Measurements from ENCODE around the gene KRTAP10-6. TPM values are rescaled to one million over a fixed set of nuclear protein-coding genes. Genes with fewer than 3 reads are reported as not detected.
"Not testable (repeated sequence)": the region's sequence is repeated elsewhere in the genome, so short reads cannot be mapped to it uniquely, and the experiment has no call there.

The KRTAP10-6 gene
- total RNA-seq, 1 experiment from 2014 or later: not detected

DNA sequence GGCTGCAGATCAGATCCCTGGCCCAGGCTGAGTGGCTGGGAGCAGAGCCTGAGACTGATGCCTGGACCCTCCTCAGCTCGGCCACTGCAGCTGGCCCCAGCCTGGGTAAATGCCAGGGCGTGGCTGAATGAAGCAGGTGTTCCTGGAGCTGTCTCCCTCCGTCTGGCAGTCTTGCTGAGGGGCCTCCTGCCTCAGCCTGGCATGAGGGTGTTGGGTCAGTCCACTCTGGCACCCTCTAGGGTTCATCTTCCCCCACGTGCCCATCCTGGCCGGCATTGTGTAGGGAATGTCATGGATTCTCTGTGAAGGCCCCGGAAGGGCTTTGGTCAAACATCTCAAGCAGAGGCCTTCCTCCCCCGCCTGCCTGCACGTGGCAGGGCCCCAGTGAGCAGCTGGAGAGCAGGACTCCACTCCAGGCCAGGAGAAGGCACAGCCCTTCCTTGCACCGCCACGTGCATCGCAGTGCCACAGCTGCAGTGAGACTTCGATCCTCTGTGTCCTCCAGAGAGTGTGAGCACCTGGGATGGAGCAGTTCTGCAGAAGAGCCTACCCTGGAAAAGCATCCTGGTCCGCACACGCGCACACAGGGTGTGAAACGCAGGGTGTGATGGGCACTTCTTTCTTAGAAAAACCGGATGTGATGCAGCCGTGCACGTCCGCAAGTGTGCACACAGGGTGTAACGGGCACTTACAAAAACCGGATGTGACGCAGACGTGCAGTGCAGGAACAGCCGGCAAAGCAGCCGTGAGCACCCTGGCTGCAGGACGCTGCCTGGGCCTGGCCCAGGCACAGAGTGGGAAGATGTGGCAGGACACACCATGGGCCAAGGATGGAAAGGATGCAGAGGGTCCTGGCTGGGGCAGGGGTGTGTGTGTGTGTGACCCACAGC is 23.4 kb downstream of the KRTAP10-6 start:
- Histone ChIP-seq H2AFZ (ENCODE audit: low read length) (0 out of 2 replicates have a peak overlapping the region, but pooled peaks have one; percentile 20), H3K4me3 (ENCODE audit: low read length) (no peak overlapping the region), H3K27me3 (ENCODE audit: low read length) (no peaks in the 10 kb centered on the region), H3K27ac (ENCODE audit: low read length) (no peak overlapping the region), H3K9ac (ENCODE audit: low read length) (no peak overlapping the region), H4K20me1 (ENCODE audit: insufficient read depth, low read depth, low read length) (no peaks in the 10 kb centered on the region), H3K9me3 (ENCODE audit: low read length) (no peaks in the 10 kb centered on the region), H3K79me2 (ENCODE audit: low read length) (no peaks in the 10 kb centered on the region), H3K9me2 (replicated peaks; ENCODE audit: insufficient read depth, low read length) (no peaks in the 10 kb centered on the region), H3K36me3 (ENCODE audit: insufficient read depth, low read length) (no peaks in the 10 kb centered on the region), H3K4me1 (ENCODE audit: low read length) (peaks cover 11% of the 10 kb centered on the region), H3K4me2 (ENCODE audit: low read depth, low read length, poor library complexity, severe bottlenecking) (no peak overlapping the region)
- peak; percentile 48 for DNase-seq

DNA sequence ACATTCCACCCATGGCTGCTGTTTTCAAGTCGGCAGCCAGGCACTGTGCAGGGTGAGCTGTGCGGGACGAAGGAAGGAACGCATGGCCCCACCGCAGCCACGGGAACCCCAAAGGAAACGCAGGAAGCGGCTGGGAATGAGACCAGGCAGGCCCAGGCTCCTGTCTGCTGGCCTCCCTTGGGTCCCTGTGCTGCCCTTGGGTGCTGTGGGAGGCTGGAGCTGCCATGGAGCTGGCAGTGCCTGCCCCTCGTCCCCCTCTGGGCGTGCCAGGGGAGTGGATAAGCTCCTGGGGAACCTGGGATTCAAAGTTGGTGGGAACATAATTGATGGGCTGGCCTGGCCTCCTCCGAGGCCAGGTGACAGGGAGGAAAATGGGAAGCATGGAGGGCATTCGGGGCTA is 24.0 kb downstream of the KRTAP10-6 start:
- Histone ChIP-seq H3K4me2 (ENCODE audit: low read depth, low read length, poor library complexity, severe bottlenecking) (no peak overlapping the region), H3K9ac (ENCODE audit: low read length) (no peak overlapping the region), H3K9me2 (replicated peaks; ENCODE audit: insufficient read depth, low read length) (no peaks in the 10 kb centered on the region), H3K27me3 (ENCODE audit: low read length) (no peaks in the 10 kb centered on the region), H4K20me1 (ENCODE audit: insufficient read depth, low read depth, low read length) (no peaks in the 10 kb centered on the region), H3K4me1 (ENCODE audit: low read length) (peaks cover 11% of the 10 kb centered on the region), H3K79me2 (ENCODE audit: low read length) (no peaks in the 10 kb centered on the region), H3K27ac (ENCODE audit: low read length) (no peak overlapping the region), H3K9me3 (ENCODE audit: low read length) (no peaks in the 10 kb centered on the region), H3K36me3 (ENCODE audit: insufficient read depth, low read length) (no peaks in the 10 kb centered on the region), H3K4me3 (ENCODE audit: low read length) (no peak overlapping the region), H2AFZ (ENCODE audit: low read length) (no peak overlapping the region)
- no peak for DNase-seq

DNA sequence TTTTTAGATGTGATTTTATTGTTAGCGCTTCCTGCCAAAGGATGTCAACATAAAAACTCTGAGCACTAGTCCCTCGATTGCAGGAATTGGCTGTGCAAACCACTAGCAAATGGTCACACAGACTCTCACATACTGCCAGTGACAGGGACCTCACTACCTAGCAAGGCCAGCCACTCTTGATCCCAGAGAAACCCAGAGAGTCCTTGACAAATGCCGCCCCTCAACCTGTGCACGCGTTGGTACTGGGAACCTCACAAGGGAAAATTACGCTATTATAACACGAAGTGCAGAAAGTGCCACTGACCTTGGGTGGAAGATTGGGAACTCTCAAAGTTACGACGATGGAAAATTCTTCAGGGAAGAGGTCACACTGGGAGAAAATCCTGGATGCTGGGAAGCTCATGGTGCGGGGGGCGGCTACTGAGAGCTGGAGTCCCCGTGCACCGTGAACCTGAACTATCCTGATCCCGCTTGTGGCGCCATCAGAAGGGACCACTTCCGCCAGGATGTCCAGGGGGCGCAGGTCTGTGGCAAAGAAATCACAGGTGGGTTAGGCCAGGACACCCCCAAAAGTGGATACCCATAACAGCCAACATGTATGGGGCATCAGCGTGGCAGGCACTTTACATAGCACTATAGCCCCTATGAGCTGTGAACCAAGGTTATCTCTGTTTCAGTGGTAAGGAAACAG is 24.7 kb downstream of the KRTAP10-6 start:
- no peaks in the 10 kb centered on the region for H4K20me1 ChIP-seq (ENCODE audit: insufficient read depth, low read depth, low read length)
- H3K4me1 ChIP-seq (ENCODE audit: low read length): peaks cover 11% of the 10 kb centered on the region

DNA sequence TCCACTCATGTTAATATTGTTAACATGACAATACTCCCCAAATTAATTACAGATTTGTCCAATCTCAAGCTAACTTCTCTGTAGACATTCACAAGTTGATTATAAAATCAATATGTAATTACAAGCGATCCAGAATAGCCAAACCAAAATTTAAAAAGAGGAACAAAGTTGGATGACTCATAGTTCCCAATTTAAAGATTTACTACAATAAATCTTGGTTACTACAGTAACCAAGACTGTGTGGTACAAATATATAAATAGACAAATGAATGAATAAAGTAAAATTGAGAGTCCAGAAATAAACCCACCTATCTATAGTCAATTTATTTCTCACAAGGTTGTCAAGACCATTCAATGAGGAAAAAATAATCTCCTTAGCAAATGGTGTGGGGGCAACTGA is 25.9 kb downstream of the KRTAP10-6 start:
- H3K27me3 ChIP-seq (ENCODE audit: low read length): no peaks in the 10 kb centered on the region
- peak; percentile 68 for DNase-seq
- H3K4me2 ChIP-seq (ENCODE audit: low read depth, low read length, poor library complexity, severe bottlenecking): peak overlapping the region; percentile 10
- no peak overlapping the region for H3K27ac ChIP-seq (ENCODE audit: low read length)
- no peaks in the 10 kb centered on the region for H3K79me2 ChIP-seq (ENCODE audit: low read length)
- H2AFZ ChIP-seq (ENCODE audit: low read length): no peak overlapping the region
- no peaks in the 10 kb centered on the region for H3K9me3 ChIP-seq (ENCODE audit: low read length)
- no peaks in the 10 kb centered on the region for H3K9me2 ChIP-seq (replicated peaks; ENCODE audit: insufficient read depth, low read length)
- no peaks in the 10 kb centered on the region for H3K36me3 ChIP-seq (ENCODE audit: insufficient read depth, low read length)
- H3K4me1 ChIP-seq (ENCODE audit: low read length): peaks cover 11% of the 10 kb centered on the region
- H3K4me3 ChIP-seq (ENCODE audit: low read length): no peak overlapping the region
- no peak overlapping the region for H3K9ac ChIP-seq (ENCODE audit: low read length)
- H4K20me1 ChIP-seq (ENCODE audit: insufficient read depth, low read depth, low read length): no peaks in the 10 kb centered on the region

More for the DNA sequence above, 24.7 kb downstream of the KRTAP10-6 start:
- no peaks in the 10 kb centered on the region for H3K9me3 ChIP-seq (ENCODE audit: low read length)
- H3K27ac ChIP-seq (ENCODE audit: low read length): no peak overlapping the region
- no peak overlapping the region for H3K9ac ChIP-seq (ENCODE audit: low read length)
- H3K36me3 ChIP-seq (ENCODE audit: insufficient read depth, low read length): no peaks in the 10 kb centered on the region
- DNase-seq: no peak
- no peak overlapping the region for H2AFZ ChIP-seq (ENCODE audit: low read length)
- no peaks in the 10 kb centered on the region for H3K9me2 ChIP-seq (replicated peaks; ENCODE audit: insufficient read depth, low read length)
- H3K79me2 ChIP-seq (ENCODE audit: low read length): no peaks in the 10 kb centered on the region
- no peak overlapping the region for H3K4me3 ChIP-seq (ENCODE audit: low read length)
- H3K4me2 ChIP-seq (ENCODE audit: low read depth, low read length, poor library complexity, severe bottlenecking): no peak overlapping the region
- H3K27me3 ChIP-seq (ENCODE audit: low read length): no peaks in the 10 kb centered on the region

DNA sequence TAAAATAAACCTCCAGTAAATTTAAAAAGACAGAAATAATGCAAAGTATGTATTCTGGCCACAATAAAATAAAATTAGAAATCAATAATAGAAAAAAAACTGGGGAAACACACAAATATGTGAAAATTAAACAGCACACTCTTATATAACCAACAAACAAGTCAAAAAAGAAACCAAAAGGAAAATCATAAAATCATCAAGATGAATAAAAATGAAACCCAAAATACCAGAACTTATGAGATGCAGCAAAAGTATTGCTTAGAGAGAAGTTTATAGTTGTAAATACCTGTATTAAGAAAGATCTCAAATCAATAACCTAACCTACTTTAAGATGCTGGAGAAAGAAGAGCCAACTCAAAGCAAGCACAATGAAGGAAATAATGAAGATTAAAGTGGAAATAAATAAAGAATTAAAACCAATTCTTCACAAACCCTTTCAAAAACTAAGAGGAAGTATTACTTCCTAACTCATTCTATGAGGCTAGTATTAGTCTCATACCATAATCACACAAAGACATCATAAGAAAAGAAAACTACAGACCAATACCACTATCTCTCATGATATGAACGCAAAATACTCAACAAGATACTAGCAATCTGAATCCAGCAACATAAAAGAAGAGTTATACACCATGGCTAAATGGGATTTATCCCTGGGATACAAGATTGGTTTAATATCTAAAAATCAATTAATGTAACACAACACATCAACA is 27.3 kb downstream of the KRTAP10-6 start:
- H3K79me2 ChIP-seq (ENCODE audit: low read length): no peaks in the 10 kb centered on the region
- H3K4me1 ChIP-seq (ENCODE audit: low read length): peaks cover 11% of the 10 kb centered on the region
- H3K4me3 ChIP-seq (ENCODE audit: low read length): no peak overlapping the region
- H3K36me3 ChIP-seq (ENCODE audit: insufficient read depth, low read length): no peaks in the 10 kb centered on the region
- no peaks in the 10 kb centered on the region for H3K9me2 ChIP-seq (replicated peaks; ENCODE audit: insufficient read depth, low read length)
- H3K9me3 ChIP-seq (ENCODE audit: low read length): no peaks in the 10 kb centered on the region
- no peaks in the 10 kb centered on the region for H3K27me3 ChIP-seq (ENCODE audit: low read length)
- H3K9ac ChIP-seq (ENCODE audit: low read length): no peak overlapping the region
- H3K27ac ChIP-seq (ENCODE audit: low read length): no peak overlapping the region
- no peak overlapping the region for H2AFZ ChIP-seq (ENCODE audit: low read length)
- H3K4me2 ChIP-seq (ENCODE audit: low read depth, low read length, poor library complexity, severe bottlenecking): no peak overlapping the region
- no peak for DNase-seq
- H4K20me1 ChIP-seq (ENCODE audit: insufficient read depth, low read depth, low read length): no peaks in the 10 kb centered on the region

DNA sequence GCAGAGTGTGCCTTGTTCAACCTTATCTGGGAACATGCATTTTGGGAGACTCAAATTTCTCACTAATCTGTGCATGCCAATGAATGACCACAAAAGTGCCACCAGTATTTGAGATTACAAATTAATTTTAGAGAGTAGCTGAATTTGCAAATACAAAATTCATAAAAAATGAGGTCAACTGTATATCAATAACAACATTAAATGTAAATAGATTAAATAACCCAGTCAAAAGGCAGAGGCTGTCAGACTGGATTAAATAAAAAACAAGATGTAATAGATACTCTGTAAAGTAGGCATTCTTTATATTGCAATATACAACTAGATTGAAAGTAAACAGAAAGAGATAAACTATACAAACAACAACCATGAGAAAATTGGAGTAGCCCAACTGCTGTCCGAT is 28.2 kb downstream of the KRTAP10-6 start:
- no peaks in the 10 kb centered on the region for H3K79me2 ChIP-seq (ENCODE audit: low read length)
- H3K27ac ChIP-seq (ENCODE audit: low read length): no peak overlapping the region
- no peak overlapping the region for H3K9ac ChIP-seq (ENCODE audit: low read length)
- no peak overlapping the region for H3K4me2 ChIP-seq (ENCODE audit: low read depth, low read length, poor library complexity, severe bottlenecking)
- peaks cover 11% of the 10 kb centered on the region for H3K4me1 ChIP-seq (ENCODE audit: low read length)
- H2AFZ ChIP-seq (ENCODE audit: low read length): no peak overlapping the region
- no peaks in the 10 kb centered on the region for H3K36me3 ChIP-seq (ENCODE audit: insufficient read depth, low read length)
- no peaks in the 10 kb centered on the region for H4K20me1 ChIP-seq (ENCODE audit: insufficient read depth, low read depth, low read length)
- H3K9me2 ChIP-seq (replicated peaks; ENCODE audit: insufficient read depth, low read length): no peaks in the 10 kb centered on the region
- no peak for DNase-seq
- no peak overlapping the region for H3K4me3 ChIP-seq (ENCODE audit: low read length)
- no peaks in the 10 kb centered on the region for H3K9me3 ChIP-seq (ENCODE audit: low read length)
- no peaks in the 10 kb centered on the region for H3K27me3 ChIP-seq (ENCODE audit: low read length)

DNA sequence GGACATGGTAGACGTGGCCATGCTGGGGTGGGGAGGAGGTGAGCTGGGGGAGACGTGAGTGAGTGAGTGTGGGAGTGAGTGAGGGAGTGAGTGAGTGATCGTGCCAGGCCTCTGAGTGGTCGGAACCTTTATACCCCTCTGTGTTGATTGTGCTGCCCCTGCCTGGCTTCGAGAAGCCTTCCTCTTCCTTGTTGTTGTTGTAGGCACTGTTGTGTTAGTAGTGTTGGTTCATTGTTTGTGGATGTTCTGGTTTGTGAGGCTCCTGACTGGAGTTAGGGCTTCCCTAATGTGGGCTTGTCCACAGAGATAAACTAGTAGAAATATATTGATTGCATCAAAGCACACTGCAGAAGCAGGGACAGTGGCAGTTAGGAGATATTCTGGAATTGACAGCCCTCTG is 33.6 kb downstream of the KRTAP10-6 start, which contains the start of gene KRTAP10-3:
Gene KRTAP10-3 (minus strand): TSS at position 101 of the 400 bp plus-strand sequence. CDS start 80 bp downstream, at position 21.
- Histone ChIP-seq H3K79me2 (ENCODE audit: low read length) (no peaks in the 10 kb centered on the region), H3K36me3 (ENCODE audit: insufficient read depth, low read length) (no peaks in the 10 kb centered on the region), H3K27me3 (ENCODE audit: low read length) (no peaks in the 10 kb centered on the region), H3K4me3 (ENCODE audit: low read length) (no peak within 1 kb of the TSS), H3K27ac (ENCODE audit: low read length) (no peak within 1 kb of the TSS), H3K9me3 (ENCODE audit: low read length) (no peaks in the 10 kb centered on the region), H4K20me1 (ENCODE audit: insufficient read depth, low read depth, low read length) (no peaks in the 10 kb centered on the region), H3K9ac (ENCODE audit: low read length) (no peak within 1 kb of the TSS), H2AFZ (ENCODE audit: low read length) (no peak within 1 kb of the TSS), H3K4me1 (ENCODE audit: low read length) (no peaks in the 10 kb centered on the region; the same call in 1 of the 2 replicates), H3K9me2 (replicated peaks; ENCODE audit: insufficient read depth, low read length) (no peaks in the 10 kb centered on the region), H3K4me2 (ENCODE audit: low read depth, low read length, poor library complexity, severe bottlenecking) (no peak within 1 kb of the TSS)
- no peak for DNase-seq

DNA sequence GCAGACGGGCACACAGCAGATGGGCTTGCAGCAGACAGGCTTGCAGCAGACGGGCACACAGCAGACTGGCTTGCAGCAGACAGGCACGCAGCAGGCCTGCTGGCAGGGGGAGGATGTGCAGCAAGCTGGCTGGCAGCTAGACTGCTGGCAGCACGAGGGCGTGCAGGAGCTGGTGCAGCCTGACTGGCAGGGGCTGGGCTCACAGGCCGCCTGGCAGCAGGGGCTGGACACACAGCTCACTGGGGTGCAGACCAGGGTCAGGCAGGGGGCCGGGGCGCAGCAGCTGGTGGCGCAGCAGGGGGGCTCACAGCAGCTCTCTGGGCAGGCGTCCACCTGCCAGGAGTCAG is 34.0 kb downstream of the KRTAP10-6 start:
- H2AFZ ChIP-seq (ENCODE audit: low read length); H3K9ac ChIP-seq (ENCODE audit: low read length); H3K27me3 ChIP-seq (ENCODE audit: low read length); DNase-seq; H3K9me3 ChIP-seq (ENCODE audit: low read length); H3K4me2 ChIP-seq (ENCODE audit: low read depth, low read length, poor library complexity, severe bottlenecking); H3K27ac ChIP-seq (ENCODE audit: low read length); H3K4me3 ChIP-seq (ENCODE audit: low read length); H3K4me1 ChIP-seq (ENCODE audit: low read length); H3K79me2 ChIP-seq (ENCODE audit: low read length); H4K20me1 ChIP-seq (ENCODE audit: insufficient read depth, low read depth, low read length); H3K9me2 ChIP-seq (replicated peaks; ENCODE audit: insufficient read depth, low read length); H3K36me3 ChIP-seq (ENCODE audit: insufficient read depth, low read length): not testable (repeated sequence)

Data from Karpas-422 (cell line).